DND-41 (cell line): Measurements from ENCODE around the gene PRKCE.

Source experiments
- CTCF ChIP-seq: IDR thresholded peaks from 2 replicates; pipeline ENCODE4 v1.5.1; 2012; ENCODE audit warnings: borderline replicate concordance, low read length, moderate library complexity, mild to moderate bottlenecking; ENCODE audit not compliant: poor library complexity, severe bottlenecking; ENCODE audit errors: extremely low read depth
- EZH2 ChIP-seq: IDR thresholded peaks from 3 replicates; pipeline ENCODE4 v1.6.1; 2012; ENCODE audit warnings: borderline replicate concordance, low read depth, mild to moderate bottlenecking, moderate library complexity, low read length, inconsistent platforms; ENCODE audit not compliant: severe bottlenecking

DNA sequence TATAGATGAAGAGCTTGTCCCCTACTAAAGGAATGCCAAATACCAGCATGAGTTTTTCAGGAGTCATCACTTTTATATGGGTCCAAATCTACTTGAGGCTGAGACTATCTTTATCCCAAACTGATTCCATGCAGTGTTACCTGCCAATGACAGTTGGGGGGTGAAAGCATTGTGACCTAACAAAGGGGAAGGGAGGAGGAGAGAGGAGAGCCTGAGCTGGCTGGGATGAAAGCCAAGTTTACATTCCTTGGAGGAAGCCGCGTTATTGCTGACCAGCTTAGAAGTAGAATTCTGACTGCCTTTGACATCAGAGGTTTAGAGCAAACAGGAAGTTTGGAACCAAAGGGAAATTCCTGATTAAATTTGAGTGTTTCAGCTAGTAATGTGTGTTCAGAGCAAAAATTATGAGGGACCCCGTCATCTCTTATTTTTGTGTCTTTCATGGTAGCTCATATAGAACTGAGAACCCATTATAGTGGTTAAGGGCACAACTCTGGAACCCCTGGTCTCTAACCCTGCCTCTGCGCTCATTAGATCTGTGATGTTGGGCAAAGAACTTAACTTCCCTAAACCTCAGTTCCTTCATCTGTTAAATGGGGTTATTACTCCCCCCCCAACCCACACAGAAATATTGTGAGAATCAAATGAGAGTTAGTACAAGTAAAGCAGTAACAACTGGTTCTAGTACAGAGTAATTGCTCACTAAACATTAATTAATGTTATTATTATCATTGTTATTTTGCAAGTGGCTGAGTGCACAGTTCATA, 446.4 kb downstream of the PRKCE start:
- TF ChIP-seq CTCF (no peak), EZH2 (no peak)
